ENCODE data around the gene FAM185A.
"Not testable (repeated sequence)": the region's sequence is repeated elsewhere in the genome, so short reads cannot be mapped to it uniquely, and the experiment has no call there.

The FAM185A gene

DNA sequence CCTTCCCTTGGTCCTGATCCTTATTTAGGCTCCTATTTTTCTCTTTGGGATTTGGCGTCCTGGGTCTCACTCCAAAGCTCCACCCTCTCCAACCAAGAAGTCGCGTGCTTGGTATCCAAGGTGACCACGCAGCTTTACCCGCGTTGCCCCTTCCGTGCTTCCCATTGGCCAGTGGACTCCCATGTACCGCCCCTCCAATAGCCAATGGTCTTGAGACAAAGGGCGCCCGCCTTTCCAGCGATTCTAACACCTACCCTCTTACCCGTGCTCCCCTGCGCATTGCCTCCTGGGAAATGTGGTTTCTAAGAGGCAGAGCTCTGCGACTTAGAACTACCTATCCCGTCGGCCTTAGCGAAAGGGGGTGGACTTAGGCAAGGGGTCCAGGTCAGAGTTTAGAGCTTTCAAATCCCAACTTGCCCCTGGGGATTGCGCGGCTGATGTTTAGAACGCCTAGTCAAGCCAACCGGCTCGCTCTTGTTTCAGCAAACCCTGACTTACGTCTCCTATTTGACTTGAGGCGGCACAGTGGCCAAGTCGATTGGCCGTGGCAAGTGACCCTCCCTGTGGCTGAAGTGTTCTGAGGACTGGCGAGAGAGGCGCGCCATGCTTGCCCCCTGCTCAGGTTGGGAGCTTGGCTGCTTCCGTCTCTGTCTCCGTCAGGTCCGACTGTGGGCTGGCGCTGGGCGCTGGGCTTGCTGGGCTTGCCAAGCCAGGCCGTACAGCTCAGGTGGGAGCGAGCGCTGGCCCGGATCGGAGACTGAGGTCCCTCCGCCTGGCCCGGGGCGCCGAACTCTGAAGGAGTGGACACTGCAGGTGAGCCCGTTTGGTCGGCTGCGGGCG, at the start of gene FAM185A:
Gene FAM185A, plus strand, starts transcription at position 395 of the 840 bp plus-strand sequence. Its CDS starts 209 bp downstream, at position 604.
- peak; percentile 97 for DNase-seq

DNA sequence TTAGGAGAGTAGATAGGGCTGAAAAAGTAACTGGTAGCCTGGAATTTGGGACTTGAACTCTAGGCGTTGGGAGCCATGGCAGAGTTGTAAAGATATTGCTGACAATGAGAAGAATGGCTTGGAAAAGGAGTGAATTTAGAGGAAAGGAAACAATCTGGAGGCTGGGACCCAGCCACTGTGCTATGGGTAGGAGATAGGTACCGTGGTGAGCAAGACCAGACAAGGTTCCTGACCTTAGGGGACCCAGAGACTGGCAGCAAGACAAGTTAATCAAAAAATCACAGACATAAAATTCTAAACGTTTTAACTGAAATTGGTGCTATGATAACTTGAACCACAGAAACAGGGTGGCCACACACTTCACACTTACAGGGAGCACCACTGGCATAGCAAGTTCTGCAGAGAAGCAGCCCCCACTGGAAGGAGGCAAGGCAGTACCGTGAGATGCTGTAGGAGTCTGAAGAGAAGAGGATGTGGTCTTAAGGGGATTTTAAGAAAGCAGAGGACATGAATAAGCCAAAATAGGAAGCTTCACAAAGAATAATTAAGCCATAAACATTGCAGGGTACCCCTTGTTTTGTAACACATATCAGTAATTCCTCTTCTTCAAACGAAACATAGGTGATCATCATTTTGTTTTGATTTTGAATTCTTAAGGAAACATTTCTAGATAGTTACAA, 35.6 kb upstream of the FAM185A start:
- DNase-seq: not testable (repeated sequence)

DNA sequence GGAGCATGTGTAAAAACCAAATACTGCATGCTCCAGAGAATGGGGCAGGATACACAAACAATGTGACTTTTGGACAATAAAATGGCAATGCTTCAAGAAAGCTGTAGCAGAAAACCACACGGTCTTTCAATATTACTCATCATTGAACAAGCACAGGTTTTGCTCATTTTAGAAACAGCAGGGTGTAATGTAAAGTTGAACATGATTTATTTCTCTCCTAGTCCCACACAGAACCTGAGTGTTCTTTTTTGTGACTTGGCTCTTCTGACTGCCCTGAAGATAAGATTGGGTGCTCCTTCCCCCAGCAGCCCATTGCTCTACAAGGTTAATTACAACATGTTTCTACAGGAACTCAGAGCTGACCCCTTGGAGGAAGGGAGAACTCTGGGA, 35.1 kb upstream of the FAM185A start:
- not testable (repeated sequence) for DNase-seq

DNA sequence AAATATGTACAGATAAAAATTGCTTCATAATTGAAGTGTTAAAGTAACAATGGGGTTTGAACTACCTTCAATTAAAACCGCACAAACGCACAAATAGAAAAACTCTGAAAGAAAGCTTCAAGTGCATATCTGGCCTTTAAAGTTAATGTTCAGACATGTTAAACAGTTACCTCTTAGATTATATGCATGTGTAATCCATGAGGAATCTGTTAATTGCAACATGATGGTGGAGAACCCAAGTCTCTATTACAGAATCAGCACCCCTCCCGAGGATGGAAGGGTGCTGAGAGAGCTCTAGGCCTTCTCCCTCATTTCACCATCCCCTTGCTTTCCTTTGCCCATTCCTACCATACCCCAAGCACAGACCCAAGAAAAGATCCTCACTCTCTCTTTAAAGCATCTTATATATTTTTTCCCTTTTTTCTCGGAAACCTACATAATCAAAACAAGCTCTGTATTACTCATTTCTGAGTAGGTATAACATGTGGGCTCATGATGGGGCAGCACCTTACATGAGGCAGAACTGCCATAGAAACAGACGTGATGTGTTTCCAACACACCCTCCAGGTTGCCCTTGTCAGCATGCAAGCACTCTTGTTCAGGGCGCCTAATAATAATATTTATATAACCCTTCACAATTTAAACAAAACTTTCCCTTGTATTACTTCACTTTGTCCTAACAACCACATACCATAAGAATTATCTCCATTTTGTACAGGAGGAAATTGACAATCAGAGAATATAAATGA, 33.9 kb upstream of the FAM185A start:
- DNase-seq: not testable (repeated sequence)

DNA sequence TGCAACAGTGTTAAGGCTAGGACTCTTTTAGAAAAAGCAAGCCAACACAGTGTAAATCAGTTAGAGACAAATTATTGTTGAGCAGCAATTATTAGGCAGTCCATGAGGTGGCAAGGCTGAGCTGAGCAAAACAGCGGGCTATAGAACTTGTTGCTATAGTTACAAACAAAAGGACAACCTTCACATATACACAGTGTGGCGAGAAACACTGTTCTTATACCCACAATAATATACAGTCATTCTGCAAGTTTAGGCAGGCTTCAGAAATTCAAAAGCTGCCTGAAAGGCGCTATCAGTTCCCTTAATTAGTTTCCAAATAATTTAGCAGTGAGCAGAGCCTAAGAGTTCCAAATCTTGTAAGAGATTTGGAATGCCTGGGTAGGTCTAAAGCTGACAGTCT, 33.1 kb upstream of the FAM185A start:
- not testable (repeated sequence) for DNase-seq

DNA sequence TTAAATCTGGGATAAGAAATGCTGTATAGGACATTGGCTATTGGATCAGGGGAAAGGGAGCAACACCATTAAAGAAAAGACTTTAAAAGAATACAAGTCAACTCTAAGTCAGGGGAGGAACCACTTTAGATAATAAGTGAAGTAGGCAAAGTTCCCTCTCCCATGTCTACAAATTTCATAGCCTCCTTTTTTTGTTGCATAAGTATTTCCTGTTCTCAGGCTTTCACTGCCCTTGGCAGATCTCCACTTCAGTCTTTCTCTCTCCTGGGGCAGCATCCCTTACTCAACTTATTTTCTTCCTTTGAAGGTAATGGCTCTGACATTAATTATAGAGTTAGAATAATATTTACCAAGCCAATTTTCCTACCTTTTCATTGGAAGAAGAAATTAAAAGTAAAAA, 30.3 kb upstream of the FAM185A start:
- DNase-seq: not testable (repeated sequence)

DNA sequence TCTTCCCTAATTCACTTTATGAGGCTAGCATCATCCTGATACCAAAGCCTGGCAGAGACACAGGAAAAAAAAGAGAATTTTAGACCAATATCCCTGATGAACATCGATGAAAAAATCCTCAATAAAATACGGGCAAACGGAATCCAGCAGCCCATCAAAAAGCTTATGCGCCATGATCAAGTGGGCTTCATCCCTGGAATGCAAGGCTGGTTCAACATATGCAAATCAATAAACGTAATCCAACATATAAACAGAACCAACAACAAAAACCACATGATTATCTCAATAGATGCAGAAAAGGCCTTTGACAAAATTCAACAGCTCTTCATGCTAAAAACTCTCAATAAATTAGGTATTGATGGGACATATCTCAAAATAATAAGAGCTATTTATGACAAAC, 22.6 kb upstream of the FAM185A start:
- DNase-seq: not testable (repeated sequence)

DNA sequence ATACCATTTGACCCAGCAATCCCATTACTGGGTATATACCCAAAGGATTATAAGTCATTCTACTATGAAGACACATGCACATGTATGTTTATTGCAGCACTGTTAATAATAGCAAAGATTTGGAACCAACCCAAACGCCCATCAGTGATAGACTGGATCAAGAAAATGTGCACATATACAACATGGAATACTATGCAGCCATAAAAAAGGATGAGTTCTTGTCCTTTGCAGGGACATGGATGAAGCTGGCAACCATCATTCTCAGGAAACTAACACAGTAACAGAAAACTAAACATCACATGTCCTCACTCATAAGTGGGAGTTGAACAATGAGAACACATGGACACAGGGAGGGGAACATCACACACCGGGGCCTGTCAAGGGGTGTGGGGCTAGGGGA, 19.1 kb upstream of the FAM185A start:
- DNase-seq: not testable (repeated sequence)

DNA sequence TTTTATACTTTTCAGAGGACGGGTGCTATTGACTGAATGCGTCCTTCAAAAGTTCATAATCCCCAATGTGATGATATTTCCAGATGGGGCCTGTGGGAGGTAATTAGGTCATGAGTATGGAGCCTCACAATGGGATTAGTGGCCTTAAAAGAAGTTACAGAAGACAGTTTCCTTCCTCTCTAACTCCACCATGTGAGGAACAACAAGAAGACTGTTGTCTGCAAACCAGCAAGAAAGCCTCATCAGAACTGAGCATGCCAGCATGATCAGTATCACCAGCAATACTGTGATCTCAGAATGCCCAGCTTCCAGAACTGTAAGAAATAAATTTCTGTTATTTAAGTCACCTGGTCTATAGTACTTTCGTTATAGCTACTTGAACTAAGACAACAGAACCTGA, 18.4 kb upstream of the FAM185A start:
- DNase-seq: not testable (repeated sequence)

DNA sequence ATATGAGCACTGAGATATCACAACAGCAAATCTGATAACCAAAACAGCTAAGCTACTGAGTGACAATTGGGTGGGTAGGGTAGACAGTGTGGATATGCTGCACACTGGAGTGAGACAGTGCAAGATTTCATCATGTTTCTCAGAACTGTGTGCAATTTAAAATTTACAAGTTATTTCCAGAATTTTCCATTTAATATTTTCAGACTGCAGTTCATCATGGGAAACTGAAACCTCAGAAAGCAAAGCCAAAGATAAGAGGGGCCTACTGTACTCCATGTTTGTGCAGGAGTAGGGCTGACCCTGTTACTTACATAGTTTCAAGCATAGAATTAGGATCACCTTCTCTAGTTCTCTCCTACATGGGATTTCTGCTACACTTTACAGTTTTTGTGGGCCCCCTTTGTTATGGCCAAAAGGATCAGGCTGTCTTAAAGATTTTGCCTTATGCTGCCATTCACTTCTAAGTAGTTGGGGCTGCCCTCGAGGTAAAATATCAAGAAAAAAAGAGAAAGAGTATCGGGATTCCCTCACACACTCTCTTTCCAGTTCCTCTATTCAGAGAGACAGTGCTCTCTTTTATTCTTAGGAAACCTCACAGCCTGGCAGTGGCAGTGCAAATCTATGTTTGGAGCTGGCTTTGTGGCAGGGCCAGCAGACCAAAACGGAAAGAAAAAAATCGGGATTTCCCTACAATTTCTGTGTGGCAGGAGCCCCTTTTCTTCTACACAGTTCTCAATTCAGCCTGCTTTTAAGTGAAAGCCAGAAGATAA, 6.6 kb upstream of the FAM185A start:
- DNase-seq: not testable (repeated sequence)

DNA sequence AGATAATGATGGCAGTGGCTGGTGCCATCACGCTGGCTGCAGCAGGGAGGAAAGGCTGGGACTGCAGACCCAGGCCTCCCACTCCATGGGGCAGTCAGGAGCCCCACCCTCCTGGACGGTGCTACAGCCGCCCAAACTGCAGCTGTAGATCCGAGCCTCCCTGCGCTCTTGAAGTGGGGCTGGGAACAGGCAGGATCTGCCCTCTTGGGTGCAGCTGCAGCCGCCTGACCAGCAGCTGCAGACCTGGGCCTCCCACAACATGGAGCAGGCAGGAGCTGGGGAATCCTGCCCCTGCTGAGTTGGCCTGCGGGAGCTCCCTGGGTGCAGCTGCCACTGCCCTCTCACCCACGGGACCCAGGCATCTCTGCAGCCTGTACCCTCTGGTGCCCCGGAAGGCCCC, 4.9 kb upstream of the FAM185A start:
- not testable (repeated sequence) for DNase-seq

DNA sequence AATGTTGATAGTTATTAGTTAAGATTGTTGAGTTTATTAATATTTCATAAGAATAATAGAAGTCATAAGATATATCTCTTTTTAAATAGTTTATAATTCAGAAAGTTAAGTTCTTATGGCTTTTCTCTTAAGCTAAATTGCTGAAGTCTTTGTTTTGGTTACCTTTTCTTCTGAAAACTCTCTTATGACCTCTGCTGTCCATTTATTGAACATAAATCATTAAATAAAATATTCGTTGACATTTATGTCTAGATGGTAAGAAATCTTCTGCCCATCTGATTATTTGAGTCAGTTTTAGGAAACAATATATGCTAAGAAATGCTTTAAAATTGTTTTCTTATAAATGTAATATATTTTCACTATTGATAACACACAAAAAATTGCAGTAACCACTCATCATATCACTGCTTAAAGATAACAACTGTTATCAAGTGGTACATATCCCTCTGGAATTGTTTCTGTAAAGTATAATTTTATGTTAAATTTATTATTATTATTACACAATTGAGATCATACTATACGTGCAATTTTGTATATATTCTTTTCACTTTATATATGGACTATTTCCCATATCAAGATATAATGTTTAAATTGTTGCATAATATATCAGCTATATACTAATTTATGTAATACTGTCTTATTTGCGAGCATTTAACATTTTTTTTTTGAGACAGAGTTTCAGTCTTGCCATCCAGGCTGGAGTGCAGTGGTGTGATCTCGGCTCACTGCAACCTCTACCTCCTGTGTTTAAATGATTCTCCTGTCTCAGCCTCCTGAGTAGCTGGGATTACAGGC, 3.1 kb upstream of the FAM185A start:
- not testable (repeated sequence) for DNase-seq

DNA sequence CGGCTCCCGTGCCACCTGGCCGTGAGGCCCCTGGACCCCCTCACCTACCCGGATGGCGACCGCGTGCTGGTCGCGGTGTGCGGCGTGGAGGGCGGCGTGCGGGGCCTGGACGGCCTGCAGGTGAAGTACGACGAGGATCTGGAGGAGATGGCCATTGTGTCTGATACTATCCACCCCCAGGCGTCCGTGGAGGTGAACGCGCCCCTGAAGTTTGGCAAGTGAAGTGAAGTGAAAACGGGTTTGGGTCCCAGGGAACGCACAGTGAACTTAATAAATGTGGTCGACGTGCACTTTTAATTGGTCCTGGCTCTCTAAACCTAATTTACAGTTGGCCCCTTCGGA, 617 bp downstream of the FAM185A start:
- not testable (repeated sequence) for DNase-seq

DNA sequence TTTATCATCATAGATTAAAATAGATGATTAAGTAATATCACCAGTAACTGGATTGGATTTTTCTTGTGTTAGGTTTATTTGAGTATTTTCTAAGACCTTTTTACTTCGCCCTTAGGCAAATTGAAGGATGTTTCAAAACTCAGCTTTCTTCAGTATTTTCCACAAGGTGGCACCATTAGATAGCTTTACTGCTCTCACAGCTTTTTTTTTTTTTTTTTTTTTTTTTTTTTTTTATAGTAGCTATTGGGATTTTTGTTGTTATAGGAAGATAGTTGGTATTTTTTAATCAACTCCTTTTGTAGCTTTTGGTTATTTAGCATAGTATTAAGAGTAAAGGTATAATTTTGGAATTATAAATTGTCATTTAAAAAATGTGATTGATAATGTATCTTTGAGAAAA, 9.4 kb downstream of the FAM185A start:
- not testable (repeated sequence) for DNase-seq

DNA sequence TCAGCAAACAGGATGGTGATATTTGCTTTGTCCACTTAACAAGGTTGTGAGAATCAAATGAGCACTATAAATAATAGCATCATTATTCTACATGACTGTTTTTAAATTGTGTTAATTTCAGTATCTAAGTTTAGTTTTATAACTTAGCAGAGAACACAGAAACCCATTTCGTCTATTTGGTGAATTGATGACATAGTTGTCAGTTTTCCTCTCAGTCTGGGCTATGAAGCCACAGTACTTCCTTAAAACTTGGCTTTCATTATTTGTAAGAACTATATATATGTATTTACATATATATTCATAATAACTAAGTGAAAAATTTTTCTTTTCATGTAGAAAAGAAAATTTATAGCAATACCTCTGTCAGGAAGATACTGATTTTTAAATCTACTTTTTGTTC, 11.1 kb downstream of the FAM185A start:
- DNase-seq: not testable (repeated sequence)

DNA sequence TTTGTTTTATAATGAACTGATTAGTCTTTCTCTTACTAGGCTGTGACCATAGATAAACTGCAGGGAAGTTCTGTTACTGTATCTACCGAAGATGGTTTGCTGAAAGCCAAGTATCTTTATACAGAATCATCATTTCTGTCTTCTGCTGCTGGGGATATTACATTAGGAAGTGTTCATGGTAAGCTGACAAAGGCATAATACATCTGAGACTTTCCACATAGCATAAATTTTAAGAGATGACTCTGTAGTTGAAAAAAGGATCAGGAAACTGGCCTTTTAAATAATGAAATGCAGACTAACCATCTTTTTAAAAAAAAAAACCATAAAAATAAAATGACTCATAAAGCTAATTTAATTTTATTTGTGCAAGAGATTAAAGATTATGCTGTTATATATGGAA, 12.4 kb downstream of the FAM185A start:
- DNase-seq: not testable (repeated sequence)

DNA sequence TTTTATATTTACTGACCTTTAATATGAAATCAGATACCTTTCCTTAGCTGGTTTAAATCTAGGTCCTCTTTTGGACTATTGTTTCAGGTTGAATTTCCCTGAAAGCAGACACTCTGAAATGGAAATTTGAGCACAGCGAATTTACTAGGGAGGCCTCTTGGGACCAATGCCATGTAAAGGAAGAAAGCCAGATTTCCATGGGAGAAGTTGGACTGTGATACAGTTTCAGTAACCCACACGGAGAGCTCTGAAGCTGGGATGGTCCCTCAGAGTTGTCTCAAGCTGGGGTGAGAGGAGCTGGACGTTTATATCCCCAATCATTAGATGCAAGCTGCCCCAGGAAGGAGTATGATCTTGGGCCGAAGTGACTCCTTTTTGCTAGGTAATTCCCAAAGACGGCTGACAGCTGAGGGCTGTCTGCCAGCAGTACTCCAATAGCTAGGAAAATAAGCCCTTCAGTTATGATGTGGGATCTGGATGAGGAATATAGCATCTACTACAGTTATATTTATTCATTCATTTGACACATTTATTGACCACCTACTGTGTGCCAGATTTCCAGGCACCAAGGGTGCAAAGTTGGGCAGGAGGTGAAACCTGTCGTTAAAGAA, 14.6 kb downstream of the FAM185A start:
- DNase-seq: not testable (repeated sequence)

DNA sequence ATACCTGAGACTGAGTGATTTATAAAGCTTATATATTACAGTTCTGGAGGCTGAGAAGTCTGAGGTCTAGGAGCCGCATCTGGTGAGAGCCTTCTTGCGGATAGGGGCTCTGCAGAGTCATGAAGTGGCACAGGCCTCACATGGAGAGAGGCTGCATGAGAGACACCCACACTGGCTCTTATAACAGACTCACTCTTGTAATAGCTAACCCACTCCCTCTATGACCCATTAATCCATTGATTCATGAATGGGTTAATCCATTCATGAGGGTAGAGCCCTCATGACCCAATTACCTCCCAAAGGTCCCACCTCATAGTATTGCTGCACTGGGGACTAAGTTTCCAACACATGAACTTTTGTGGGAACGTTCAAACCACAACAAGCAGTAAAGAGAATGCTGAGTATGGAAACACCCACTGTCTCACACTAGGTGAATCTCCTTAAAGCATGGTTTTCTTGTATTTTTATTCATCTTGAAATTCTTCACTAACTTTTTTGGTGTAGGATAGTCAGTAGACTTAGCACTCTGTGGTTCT, 20.9 kb downstream of the FAM185A start:
- DNase-seq: not testable (repeated sequence)

DNA sequence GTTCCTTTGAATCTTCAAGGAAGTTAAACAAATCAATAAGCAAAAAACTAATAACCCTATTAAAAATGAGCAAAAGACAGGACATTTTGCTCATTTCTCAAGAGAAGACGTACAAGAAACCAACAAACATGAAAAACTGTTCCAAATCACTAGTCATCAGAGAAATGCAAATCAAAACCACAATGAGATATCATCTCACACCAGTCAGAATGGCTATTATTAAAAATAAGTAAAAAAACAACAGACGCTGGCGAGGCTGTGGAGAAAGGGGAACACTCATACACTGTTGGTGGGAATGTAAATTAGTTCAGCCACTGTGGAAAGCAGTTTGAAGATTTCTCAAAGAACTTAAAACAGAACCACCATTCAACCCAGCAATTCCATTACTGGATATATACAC, 21.7 kb downstream of the FAM185A start:
- DNase-seq: not testable (repeated sequence)

DNA sequence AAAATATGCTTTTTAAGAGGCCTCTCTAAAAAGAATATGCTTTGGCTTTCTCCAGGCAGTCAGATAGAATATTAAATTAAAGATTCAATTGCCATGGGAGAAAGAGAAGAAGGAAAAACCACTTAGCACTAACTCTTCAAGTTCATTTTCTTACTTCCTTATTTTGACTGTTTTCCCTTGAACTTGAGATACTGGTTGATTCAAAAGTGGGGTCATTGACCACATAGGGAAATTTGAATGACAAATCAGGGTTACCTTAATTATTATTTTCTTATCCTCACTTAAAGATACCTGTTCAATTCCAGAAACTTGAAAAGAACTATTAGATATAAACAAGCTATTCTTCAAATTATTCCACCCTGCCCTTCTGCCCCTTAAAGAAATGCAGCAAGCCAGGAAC, 27.4 kb downstream of the FAM185A start:
- DNase-seq: not testable (repeated sequence)

DNA sequence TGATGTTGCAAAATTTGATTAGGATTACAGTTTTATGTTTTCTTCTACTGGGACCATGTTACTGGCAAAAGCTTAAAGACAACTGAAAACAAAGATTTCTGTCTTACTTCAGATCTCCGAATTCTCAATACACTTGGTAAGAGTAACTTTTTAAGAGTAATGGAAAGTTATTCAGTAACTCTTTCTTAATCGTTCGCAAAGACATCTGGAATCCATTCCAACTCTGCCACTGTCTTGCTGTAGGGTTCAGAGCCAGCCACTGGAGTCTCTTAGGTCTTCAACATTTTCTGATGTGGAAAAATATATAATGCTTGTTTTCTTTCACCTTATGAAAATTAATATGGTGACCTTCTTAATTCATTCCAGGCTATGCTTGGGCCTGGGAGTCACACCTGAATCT, 29.9 kb downstream of the FAM185A start:
- not testable (repeated sequence) for DNase-seq
